Measurements from ENCODE around the gene HLA-DRA.

GRCh38 chr6:32416036-32416435 lies 23.7 kb upstream of the HLA-DRA start:
- TF ChIP-seq CTCF (IDR thresholded peaks at IDR 0.05; ENCODE audit: low read depth, low read length) (no peak), POLR2A (IDR thresholded peaks at IDR 0.05; ENCODE audit: extremely low read depth, insufficient read length) (no peak), MYC (IDR thresholded peaks at IDR 0.05; ENCODE audit: low read depth, low read length) (no peak)

All from NB4 (cell line).